Spleen (tissue), 11 donors: ENCODE data around the gene PTTG1. TPM values are rescaled to one million over a fixed set of nuclear protein-coding genes. Genes with fewer than 3 reads are reported as not detected.

Experiments
- DNase-seq: peaks from one replicate; pipeline ENCODE4 v3.0.0-alpha.2; 2020
- H3K27ac ChIP-seq, 8 donors: fragments of 200-600 bp; sonication (generic) in 7 of 8; 1 replicate in 4 of 8; 2 replicates in 4 of 8; pipeline versions ENCODE4 v1.5.0 to v1.8.0; 2016 to 2021; ENCODE audit warnings: inconsistent platforms in 4 of 8, mild to moderate bottlenecking in 4 of 8, moderate library complexity in 1 of 8
- H3K27me3 ChIP-seq, 7 donors: fragments of 200-600 bp; sonication (generic) in 6 of 7; replicated peaks in 1 of 7; 1 replicate in 4 of 7; 2 replicates in 3 of 7; pipeline versions ENCODE4 v1.5.0 to v1.8.0; 2016 to 2021; ENCODE audit warnings: inconsistent platforms in 3 of 7, mild to moderate bottlenecking in 1 of 7
- H3K36me3 ChIP-seq, 6 donors: fragments of 200-600 bp; sonication (generic) in 5 of 6; 1 replicate in 4 of 6; 2 replicates in 2 of 6; pipeline versions ENCODE4 v1.5.0 to v1.8.0; 2016 to 2021; ENCODE audit warnings: inconsistent platforms in 2 of 6
- H3K4me1 ChIP-seq, 6 donors: fragments of 200-600 bp; sonication (generic) in 5 of 6; 1 replicate in 3 of 6; 2 replicates in 3 of 6; pipeline versions ENCODE4 v1.5.0 to v1.8.0; 2016 to 2021; ENCODE audit warnings: inconsistent platforms in 3 of 6
- H3K4me3 ChIP-seq, 8 donors: fragments of 200-600 bp; sonication (generic) in 7 of 8; 1 replicate in 4 of 8; 2 replicates in 4 of 8; pipeline versions ENCODE4 v1.5.0 to v1.8.0; 2016 to 2021; ENCODE audit warnings: inconsistent platforms in 4 of 8, mild to moderate bottlenecking in 4 of 8, moderate library complexity in 2 of 8
- H3K9me3 ChIP-seq, 8 donors: fragments of 200-600 bp; sonication (generic) in 7 of 8; 1 replicate in 4 of 8; 2 replicates in 4 of 8; pipeline versions ENCODE4 v1.5.0 to v1.8.0; 2016 to 2021; ENCODE audit warnings: inconsistent platforms in 4 of 8
- CTCF ChIP-seq, 11 experiments: fragments of 200-600 bp in 7 of 11; fragments of 450-650 bp in 4 of 11; sonication (generic) in 4 of 11; IDR thresholded peaks in 8 of 11; conservative IDR thresholded peaks in 3 of 11; 1 replicate in 7 of 11; 2 replicates in 4 of 11; pipeline versions ENCODE4 v1.4.0 to v1.8.0; 2016 to 2021; ENCODE audit warnings: antibody characterized with exemption in 11 of 11, inconsistent platforms in 4 of 11, mild to moderate bottlenecking in 1 of 11
- POLR2A ChIP-seq, 3 donors: fragments of 450-650 bp; IDR thresholded peaks; one replicate each; pipeline ENCODE4 v1.5.1; 2017; ENCODE audit warnings: antibody characterized with exemption in 3 of 3, mild to moderate bottlenecking in 1 of 3
- POLR2AphosphoS5 ChIP-seq, 3 donors: sonication (generic); formaldehyde crosslinking; IDR thresholded peaks; one replicate each; pipeline ENCODE4 v1.5.1; 2017; ENCODE audit warnings: antibody characterized with exemption in 3 of 3
- WGBS, 5 donors: extraction: QIAGEN DNeasy Blood & Tissue Kit in 3 of 5; methylation state at CpG; one replicate each; pipeline versions ENCODE4 v1.1.5 to v1.1.7; 2013 to 2018; 5-methylcytosine and 5-hydroxymethylcytosine counted together
- intact Hi-C: fragments of 100-400 bp; cut with DNase I; formaldehyde crosslinking; loops from one replicate; pipeline ENCODE4 v1.15.0; 2023; ENCODE audit warnings: low total_unique reads
- polyA plus RNA-seq, 3 donors: library from polyadenylated mRNA; stranded (reverse); fragments of 200-250 nt; gene quantifications; one replicate each; pipeline ENCODE4 v1.2.1, GENCODE V29; 2013
- total RNA-seq, 7 donors: library from RNA; depleted of rRNA in 3 of 7; stranded (reverse); fragments of >200 nt in 3 of 7; fragmentation: NEBNext Ultra II Directional in 4 of 7; extraction: Animal tissue kit (Norgen Biotek cat#: 25700) in 4 of 7; gene quantifications; one replicate each; pipeline versions ENCODE4 v1.1.0 to v1.2.1, GENCODE V29; 2016 to 2021
- donor health status: healthy with polysubstance abuse.
- donor health status: DM: no; HTN: no; CAD: no; lungs with moderate emphysema.
- donor health status: DM: no; HTN: no; CAD: no.
- donor health status: Bipolar disorder and iron deficiency.
- donor health status: healthy.
- donor health status: DM: no; HTN: no; CAD: no.
- donor health status: DM: yes; HTN: yes; CAD: no.

The PTTG1 gene
- total and polyA plus RNA-seq, 10 donors, result 7.9 to 74.2 (median 19.6) TPM

- peak; percentile 91 to 95 (median 93) for TF ChIP-seq POLR2AphosphoS5 (IDR thresholded peaks at IDR 0.05)
- TF ChIP-seq CTCF (IDR thresholded peaks at IDR 0.05 in 8 of 11, conservative IDR thresholded peaks at IDR 0.05 in 3 of 11), result no peak
- peak in 1 of 3 donors; percentile 74 for TF ChIP-seq POLR2A (IDR thresholded peaks at IDR 0.05)
- 1 to 2% (median 1%) methylated on average over 36 to 41 of the region's 41 CpGs for WGBS, 5 donors
- Histone ChIP-seq H3K27me3 (no peaks in the 10 kb centered on the region), H3K27ac (peak within 1 kb of the TSS; percentile 15 to 89 (median 84)), H3K4me3 (peak within 1 kb of the TSS; percentile 50 to 90 (median 67)), H3K4me1 (peaks cover 4 to 35% (median 24%) of the 10 kb centered on the region in 6 donors), H3K36me3 (peaks cover 3 to 35% (median 33%) of the 10 kb centered on the region in 6 donors), H3K9me3 (no peaks in the 10 kb centered on the region)
- intact Hi-C loops, result no loop called here
- peak; percentile 90 for DNase-seq
These were observed 22.0 kb upstream of the PTTG1 start, which contains the start of gene FAM200C for GRCh38 chr5:160399402-160400353. Gene FAM200C, minus strand, starts transcription at chr5:160400054. Its CDS starts 4,564 bp downstream, at chr5:160395490.

- H3K27ac ChIP-seq, result peak within 1 kb of the TSS; percentile 49 to 96 (median 96)
- intact Hi-C loops, result no loop called here
These were observed 2.8 kb upstream of the PTTG1 start, which contains the start of gene SLU7 for GRCh38 chr5:160418561-160419457. Gene SLU7, minus strand, starts transcription at chr5:160419081. Its CDS starts 3,787 bp downstream, at chr5:160415294.

More at GRCh38 chr5:160418561-160419457, 2.8 kb upstream of the PTTG1 start, which contains the start of gene SLU7:
- Histone ChIP-seq H3K36me3 (peaks cover 0 to 25% (median 16%) of the 10 kb centered on the region in 6 donors), H3K27me3 (no peaks in the 10 kb centered on the region), H3K9me3 (no peaks in the 10 kb centered on the region), H3K4me1 (peaks cover 25 to 85% (median 67%) of the 10 kb centered on the region in 6 donors), H3K4me3 (peak within 1 kb of the TSS; percentile 52 to 94 (median 70))
- TF ChIP-seq POLR2A (IDR thresholded peaks at IDR 0.05) (peak in 2 of 3 donors; percentile 6 to 61), POLR2AphosphoS5 (IDR thresholded peaks at IDR 0.05) (peak; percentile 92 to 94 (median 94)), CTCF (IDR thresholded peaks at IDR 0.05 in 8 of 11, conservative IDR thresholded peaks at IDR 0.05 in 3 of 11) (peak in 2 of 11 experiments; percentile 8 to 25)
- 0 to 1% (median 1%) methylated on average over 43 to 48 of the region's 48 CpGs for WGBS, 5 donors
- DNase-seq, result peak; percentile 96
